Nucleus accumbens (tissue), 56 donors: Measurements from ENCODE around the gene LNP1.
"Not testable (repeated sequence)": the region's sequence is repeated elsewhere in the genome, so short reads cannot be mapped to it uniquely, and the experiment has no call there.

Experiments used
- DNase-seq, 56 donors: peaks; one replicate each; lab custom pipeline; 2025; lab: John Stamatoyannopoulos, UW

The LNP1 gene

DNA sequence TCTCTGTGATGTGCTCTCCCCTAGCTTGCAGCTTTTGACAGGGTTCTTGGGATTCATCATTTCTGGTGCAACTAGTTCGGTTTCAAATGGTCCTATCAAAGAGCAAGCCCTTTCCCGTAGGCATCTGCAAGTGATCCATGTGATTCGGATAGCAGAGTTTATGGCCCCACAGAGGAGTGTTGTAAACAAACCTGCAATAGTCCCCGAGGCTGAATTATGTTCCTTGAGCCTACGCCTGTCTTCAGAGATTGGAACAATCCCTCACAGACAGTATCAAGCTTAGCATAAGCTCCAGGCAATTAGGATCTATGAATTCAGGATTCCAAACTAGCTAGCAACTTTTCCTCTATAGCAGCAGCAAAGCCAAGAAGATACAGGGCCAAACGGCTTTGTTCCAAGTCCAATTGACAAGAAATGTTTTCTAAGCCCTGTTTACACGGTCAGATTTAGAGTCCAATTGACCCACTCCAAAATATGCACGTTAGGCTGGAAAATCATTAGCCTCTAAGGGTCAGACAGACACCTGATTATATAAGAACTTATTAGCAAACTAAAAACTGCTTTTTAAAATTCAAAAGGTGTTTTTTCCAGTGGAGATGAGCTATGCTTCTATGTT is 24.8 kb downstream of the LNP1 start:
- no peak for DNase-seq

GRCh38 chr3:100427699-100428098 is 26.4 kb downstream of the LNP1 start:
- DNase-seq = no peak

DNA sequence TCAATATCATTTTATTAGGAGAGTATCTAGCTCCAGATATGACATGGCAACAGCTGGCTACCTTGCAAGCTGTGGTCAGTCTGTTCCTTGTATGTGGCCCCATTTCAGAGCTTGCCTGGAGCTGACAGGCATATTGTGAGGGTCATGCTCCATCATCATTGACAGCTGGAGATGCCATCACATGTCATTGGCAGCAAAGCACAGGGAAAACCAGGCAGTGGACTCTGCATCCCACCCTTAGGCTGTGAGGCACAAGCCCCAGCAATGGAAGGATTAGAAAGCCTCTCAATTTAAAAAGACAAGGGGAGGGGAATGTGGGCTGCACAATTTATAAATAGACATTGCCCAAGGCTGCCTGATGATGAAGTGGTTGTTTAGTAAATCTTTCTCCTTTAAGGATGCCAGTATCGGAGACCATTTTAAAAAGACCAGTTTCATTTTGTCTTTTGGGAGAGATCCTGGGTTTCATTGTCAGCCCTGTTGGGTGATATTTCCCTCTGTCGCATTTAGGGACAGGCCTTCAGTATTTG is 27.9 kb downstream of the LNP1 start:
- DNase-seq = no peak

DNA sequence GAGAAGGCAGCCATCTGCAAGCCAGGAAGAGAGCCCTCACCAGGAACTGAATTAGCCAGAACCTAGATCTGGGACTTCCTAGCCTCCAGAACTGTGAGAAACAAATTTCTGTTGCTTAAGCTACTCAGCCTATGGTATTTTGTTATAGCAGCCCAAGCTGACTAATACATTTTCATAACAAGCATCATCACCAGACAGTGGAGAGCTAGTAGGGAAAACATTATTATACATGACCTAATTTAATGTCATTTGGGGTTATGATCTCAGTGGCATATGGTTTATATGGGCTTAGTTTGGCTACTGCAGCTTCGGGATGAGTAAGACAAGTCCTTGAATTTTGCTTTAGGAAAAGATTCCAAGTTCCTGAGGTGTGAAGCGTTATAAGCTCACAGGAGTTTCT is 35.6 kb downstream of the LNP1 start:
- DNase-seq = no peak

- DNase-seq = no peak
These were observed 36.6 kb downstream of the LNP1 start for GRCh38 chr3:100437721-100438622.

GRCh38 chr3:100438623-100438974 is 37.3 kb downstream of the LNP1 start:
- no peak for DNase-seq

- no peak for DNase-seq
These were observed 39.6 kb downstream of the LNP1 start for GRCh38 chr3:100440895-100441294.

GRCh38 chr3:100443690-100444089 is 42.4 kb downstream of the LNP1 start:
- DNase-seq = no peak

- not testable (repeated sequence) for DNase-seq
These were observed 45.7 kb downstream of the LNP1 start for GRCh38 chr3:100447067-100447466.

DNA sequence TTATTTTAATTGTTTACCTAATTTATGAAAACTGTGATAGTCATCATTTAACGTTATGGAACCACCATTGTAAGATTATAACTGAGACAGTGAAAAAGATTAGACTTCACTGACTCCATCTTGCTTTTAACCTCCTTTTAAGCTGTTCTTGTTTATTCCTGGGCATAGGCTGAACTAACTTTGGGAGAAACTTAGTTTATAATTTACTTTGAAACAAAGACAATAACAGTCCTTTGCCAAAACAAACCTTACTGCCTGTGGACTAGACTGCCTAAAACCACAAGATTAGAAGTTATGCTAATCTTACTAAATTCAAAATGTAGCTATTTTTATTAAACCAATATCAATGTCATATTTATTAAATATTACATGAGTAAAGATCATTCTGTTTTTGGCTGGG is 46.7 kb downstream of the LNP1 start:
- DNase-seq = no peak

- no peak for DNase-seq
These were observed 47.9 kb downstream of the LNP1 start for GRCh38 chr3:100449214-100449613.

- DNase-seq = no peak
These were observed 53.3 kb downstream of the LNP1 start for GRCh38 chr3:100454677-100455076.

DNA sequence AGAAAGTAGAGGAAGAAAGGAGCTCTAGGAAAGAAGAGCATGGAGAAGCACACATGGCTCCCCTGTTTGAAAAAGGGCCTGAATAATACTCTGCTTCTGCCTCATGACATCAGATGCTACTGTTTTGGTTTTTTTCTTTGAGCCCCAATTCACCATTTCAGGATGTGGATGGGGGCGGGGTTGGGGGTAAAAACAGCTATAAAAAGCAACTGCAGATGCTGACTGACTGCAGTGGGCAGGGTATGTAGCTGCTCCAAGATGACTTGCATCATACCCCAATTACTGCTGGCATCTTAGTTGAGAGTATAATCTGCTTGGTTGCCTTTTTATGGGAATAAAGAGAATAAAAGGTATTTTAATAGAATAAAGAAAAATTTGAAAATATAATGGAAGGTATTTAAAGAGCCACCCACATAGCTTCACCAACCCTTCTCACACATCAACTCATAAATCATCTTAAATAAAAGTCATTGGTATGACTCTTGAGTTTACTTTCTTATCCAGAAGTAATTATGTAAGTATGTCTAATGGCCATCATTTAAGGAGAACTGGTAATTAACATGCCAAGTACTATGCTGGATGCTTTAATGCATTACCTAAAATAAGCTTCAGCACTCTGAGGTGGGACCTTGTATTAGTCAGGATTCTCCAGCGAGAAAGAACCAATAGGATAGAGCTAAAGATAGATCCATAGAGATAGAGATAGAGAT is 54.7 kb downstream of the LNP1 start:
- DNase-seq = peak in 28 of 56 donors; percentile 2 to 81 (median 28)

DNA sequence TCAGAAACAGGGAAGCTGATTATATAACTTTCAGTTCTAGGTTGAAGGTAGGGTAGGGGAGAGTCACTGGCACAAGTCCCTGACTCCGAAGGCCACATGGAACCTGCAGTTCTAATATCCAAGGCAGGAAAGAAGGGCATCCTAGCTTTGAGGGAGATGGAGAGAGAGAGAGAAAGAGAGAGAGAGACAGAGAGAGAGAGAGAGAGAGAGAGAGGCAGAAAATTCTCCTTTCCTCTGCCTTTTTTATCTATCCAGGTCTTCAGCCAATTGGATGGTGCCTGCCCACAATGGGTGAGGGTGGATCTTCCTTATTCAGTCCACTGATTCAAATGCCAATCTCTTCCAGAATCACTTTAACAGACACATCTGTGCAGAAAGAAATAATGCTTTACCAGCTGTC is 55.4 kb downstream of the LNP1 start:
- DNase-seq = no peak

DNA sequence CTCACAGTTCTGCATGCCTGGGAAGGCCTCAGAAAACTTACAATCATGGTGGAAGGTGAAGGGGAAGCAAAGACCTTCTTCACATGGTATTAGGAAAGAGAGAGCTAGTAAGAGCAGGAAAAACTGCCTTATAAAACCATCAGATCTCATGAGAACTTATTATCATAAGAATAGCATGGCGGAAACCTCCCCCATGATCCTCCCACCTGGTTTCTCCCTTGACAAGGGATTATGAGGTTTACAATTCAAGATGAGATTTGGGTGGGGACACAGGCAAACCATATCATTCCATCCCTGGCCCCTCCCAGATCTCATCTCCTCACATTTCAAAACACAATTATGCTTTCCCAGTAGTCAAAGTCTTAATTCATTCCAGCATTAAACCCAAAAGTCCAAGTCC is 56.5 kb downstream of the LNP1 start:
- DNase-seq = no peak

GRCh38 chr3:100458814-100459213 is 57.5 kb downstream of the LNP1 start:
- DNase-seq = no peak

GRCh38 chr3:100463002-100463401 is 61.7 kb downstream of the LNP1 start:
- DNase-seq = peak in 8 of 56 donors; percentile 0 to 32 (median 2)

- DNase-seq = peak in 6 of 56 donors; percentile 1 to 46 (median 12)
These were observed 62.4 kb downstream of the LNP1 start for GRCh38 chr3:100463646-100464155.

- DNase-seq = no peak
These were observed 64.8 kb downstream of the LNP1 start for GRCh38 chr3:100465892-100466777.

DNA sequence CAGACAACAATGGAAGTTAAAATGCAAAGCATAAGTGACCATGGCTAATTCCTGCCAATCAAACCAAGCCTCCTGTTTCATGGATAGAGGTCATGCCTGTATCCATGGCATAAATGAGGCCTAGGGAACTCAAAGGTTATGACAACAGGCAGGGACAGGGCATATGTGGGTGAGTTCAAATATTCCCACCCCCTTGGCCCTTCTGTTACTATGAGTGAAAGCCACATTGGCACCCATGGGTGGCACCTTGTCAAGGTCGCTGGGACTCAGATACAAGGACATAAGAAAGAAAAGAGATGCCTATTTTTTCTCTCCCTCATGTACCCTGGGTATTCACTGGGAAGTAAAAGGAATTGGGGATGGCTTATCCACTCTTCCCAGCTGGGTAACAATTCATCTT is 65.8 kb downstream of the LNP1 start:
- no peak for DNase-seq
